WTC11 (cell line): ENCODE data around the gene MRPL41. TPM values are rescaled to one million over a fixed set of nuclear protein-coding genes. Genes with fewer than 3 reads are reported as not detected.

ENCODE experiments used
- ATAC-seq: fragments of 200-7000 bp; cut with Tn5 transposase; 2 replicates; pipeline ENCODE4 v1.10.0; 2021; ENCODE audit warnings: mild to moderate bottlenecking, moderate library complexity
- CTCF ChIA-PET: fragments of 300-600 bp; sonication (Branson Sonifier 250); formaldehyde crosslinking; loops from one replicate; lab custom pipeline; 2021; ENCODE audit warnings: antibody characterized with exemption; lab: Charles Lee
- POLR2A ChIA-PET: fragments of 350-600 bp; sonication (Branson Sonifier 250); formaldehyde crosslinking; loops from one replicate; lab custom pipeline; 2021; ENCODE audit warnings: antibody characterized with exemption; lab: Charles Lee
- DNase-seq: peaks from one replicate; pipeline ENCODE4 v3.0.0; 2021; ENCODE audit warnings: low spot score
- H3K27ac Mint-ChIP-seq: 2 replicates; pipeline ENCODE4 v1.8.0; 2021; ENCODE audit warnings: mixed read lengths
- H3K27me3 Mint-ChIP-seq: 2 replicates; pipeline ENCODE4 v1.8.0; 2021; ENCODE audit warnings: low read depth, mild to moderate bottlenecking, moderate library complexity, mixed read lengths
- H3K36me3 Mint-ChIP-seq: 2 replicates; pipeline ENCODE4 v1.8.0; 2021; ENCODE audit warnings: mixed read lengths
- H3K4me1 Mint-ChIP-seq: 2 replicates; pipeline ENCODE4 v1.8.0; 2022; ENCODE audit warnings: mixed read lengths
- H3K4me3 Mint-ChIP-seq: 2 replicates; pipeline ENCODE4 v1.8.0; 2021; ENCODE audit warnings: mild to moderate bottlenecking, moderate library complexity, mixed read lengths
- H3K9me3 Mint-ChIP-seq: 2 replicates; pipeline ENCODE4 v1.8.0; 2021; ENCODE audit warnings: mixed read lengths
- CBFB ChIP-seq: sonication (generic); formaldehyde crosslinking; IDR thresholded peaks from 2 replicates; pipeline ENCODE4 v1.8.1; 2022; ENCODE audit warnings: mild to moderate bottlenecking, low read depth, missing genetic modification reagents
- CREM ChIP-seq: sonication (generic); formaldehyde crosslinking; IDR thresholded peaks from 2 replicates; pipeline ENCODE4 v1.8.1; 2022; ENCODE audit warnings: mild to moderate bottlenecking, missing genetic modification reagents, moderate library complexity
- ETV6 ChIP-seq: sonication (generic); formaldehyde crosslinking; IDR thresholded peaks from 2 replicates; pipeline ENCODE4 v1.8.1; 2022; ENCODE audit warnings: mild to moderate bottlenecking, missing genetic modification reagents
- FOXP1 ChIP-seq: sonication (generic); formaldehyde crosslinking; IDR thresholded peaks from 2 replicates; pipeline ENCODE4 v1.8.0; 2022; ENCODE audit warnings: missing genetic modification reagents, mild to moderate bottlenecking, moderate library complexity, borderline replicate concordance
- HMGA2 ChIP-seq: fragments of 250-450 bp; sonication (Bioruptor Pico); IDR thresholded peaks from 2 replicates; pipeline ENCODE4 v1.4.0; 2021; ENCODE audit warnings: mild to moderate bottlenecking, moderate library complexity
- MXD4 ChIP-seq: fragments of 250-450 bp; sonication (Bioruptor Pico); IDR thresholded peaks from 2 replicates; pipeline ENCODE4 v1.8.0; 2021; ENCODE audit warnings: mild to moderate bottlenecking, moderate library complexity, borderline replicate concordance
- NFATC4 ChIP-seq: fragments of 250-450 bp; sonication (Bioruptor Pico); IDR thresholded peaks from 2 replicates; pipeline ENCODE4 v1.9.0; 2021; ENCODE audit warnings: mild to moderate bottlenecking
- TP53 ChIP-seq: sonication (generic); formaldehyde crosslinking; IDR thresholded peaks from 2 replicates; pipeline ENCODE4 v1.8.1; 2023; ENCODE audit warnings: mild to moderate bottlenecking, missing genetic modification reagents
- ZBTB21 ChIP-seq: sonication (generic); formaldehyde crosslinking; IDR thresholded peaks from 2 replicates; pipeline ENCODE4 v1.8.1; 2023; ENCODE audit warnings: mild to moderate bottlenecking, missing genetic modification reagents, borderline replicate concordance
- total RNA-seq: library from RNA; stranded (reverse); gene quantifications from 3 replicates; pipeline ENCODE4 v1.2.3, GENCODE V29; 2021
- TF ChIP-seq, protein P1 (sequence below): sonication (generic); formaldehyde crosslinking; IDR thresholded peaks from 2 replicates; pipeline ENCODE4 v1.8.1; 2022; ENCODE audit warnings: missing genetic modification reagents, borderline replicate concordance
- TF ChIP-seq, protein P2 (sequence below): fragments of 250-450 bp; sonication (Bioruptor Pico); conservative IDR thresholded peaks from 2 replicates; pipeline ENCODE4 v1.9.0; 2021; ENCODE audit warnings: mild to moderate bottlenecking
- TF ChIP-seq, protein P3 (sequence below): sonication (generic); formaldehyde crosslinking; IDR thresholded peaks from 2 replicates; pipeline ENCODE4 v1.8.1; 2022; ENCODE audit warnings: mild to moderate bottlenecking, moderate library complexity, missing genetic modification reagents
- TF ChIP-seq, protein P4 (sequence below): sonication (generic); formaldehyde crosslinking; conservative IDR thresholded peaks from 2 replicates; pipeline ENCODE4 v1.8.1; 2023; ENCODE audit warnings: mild to moderate bottlenecking, low read depth, missing genetic modification reagents, moderate library complexity
- TF ChIP-seq, protein P5 (sequence below): fragments of 250-450 bp; sonication (Bioruptor Pico); IDR thresholded peaks from 2 replicates; pipeline ENCODE4 v2.1.2; 2022; ENCODE audit warnings: mild to moderate bottlenecking, moderate library complexity

The MRPL41 gene
- total RNA-seq, 1 experiment from 2014 or later = 70.1 TPM

DNA sequence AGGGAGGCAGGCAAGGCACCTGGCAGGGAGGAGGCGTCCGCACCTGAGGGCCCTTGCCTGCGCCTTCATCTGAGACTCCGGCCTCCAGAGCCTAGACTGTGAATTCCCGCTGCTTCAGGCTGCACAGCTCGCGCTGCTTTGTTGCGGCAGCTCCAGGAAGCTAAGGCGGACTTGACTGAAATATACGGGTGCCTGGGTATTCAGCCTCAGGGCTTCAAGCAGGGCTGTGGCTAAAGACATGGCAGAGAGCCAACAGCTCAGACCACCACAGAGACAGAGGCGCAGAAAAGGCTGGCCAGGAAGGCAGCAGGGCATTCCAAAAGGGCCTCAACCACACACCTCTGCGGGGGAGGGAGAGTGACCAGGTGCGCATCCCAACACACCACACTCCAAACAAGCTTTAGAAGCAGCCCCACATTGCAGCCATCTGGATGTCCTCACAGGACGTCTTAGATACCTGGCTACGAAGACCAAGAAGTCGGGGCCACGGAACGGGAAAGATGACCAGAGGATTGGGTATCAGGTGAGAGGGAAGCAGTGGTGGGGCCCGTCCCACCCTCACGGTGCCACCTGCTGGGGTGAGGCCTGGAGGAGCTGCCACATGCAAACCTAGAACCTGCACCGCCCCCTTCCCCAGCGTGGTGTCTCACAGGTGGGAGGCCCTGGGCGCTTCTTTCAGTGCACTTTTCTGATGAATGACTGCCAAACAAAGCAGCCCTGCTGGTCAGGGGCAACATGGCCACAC lies 28.7 kb downstream of the MRPL41 start:
- Mint-ChIP-seq H3K36me3 (peaks cover 21% of the 10 kb centered on the region), H3K4me3 (no peak overlapping the region), H3K4me1 (peaks cover 28% of the 10 kb centered on the region), H3K27ac (peak overlapping the region; percentile 68), H3K27me3 (no peaks in the 10 kb centered on the region), H3K9me3 (no peaks in the 10 kb centered on the region)
- TF ChIP-seq MXD4 (CRISPR knock-in tag) = no peak
- TF ChIP-seq, protein P1, sequence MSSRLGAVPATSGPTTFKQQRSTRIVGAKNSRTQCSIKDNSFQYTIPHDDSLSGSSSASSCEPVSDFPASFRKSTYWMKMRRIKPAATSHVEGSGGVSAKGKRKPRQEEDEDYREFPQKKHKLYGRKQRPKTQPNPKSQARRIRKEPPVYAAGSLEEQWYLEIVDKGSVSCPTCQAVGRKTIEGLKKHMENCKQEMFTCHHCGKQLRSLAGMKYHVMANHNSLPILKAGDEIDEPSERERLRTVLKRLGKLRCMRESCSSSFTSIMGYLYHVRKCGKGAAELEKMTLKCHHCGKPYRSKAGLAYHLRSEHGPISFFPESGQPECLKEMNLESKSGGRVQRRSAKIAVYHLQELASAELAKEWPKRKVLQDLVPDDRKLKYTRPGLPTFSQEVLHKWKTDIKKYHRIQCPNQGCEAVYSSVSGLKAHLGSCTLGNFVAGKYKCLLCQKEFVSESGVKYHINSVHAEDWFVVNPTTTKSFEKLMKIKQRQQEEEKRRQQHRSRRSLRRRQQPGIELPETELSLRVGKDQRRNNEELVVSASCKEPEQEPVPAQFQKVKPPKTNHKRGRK = no peak
- ATAC-seq (no peak), DNase-seq (no peak)
- POLR2A ChIA-PET = interaction anchor here (0.7 to 1.9 kb wide), 3 partner anchors 9 to 85 kb away, joined by 3 to 7 read pairs (median 4); no protein-coding TSS in a partner anchor
- CTCF ChIA-PET = interaction anchor here (1.1 to 4.2 kb wide), 6 partner anchors 11 to 95 kb away, joined by 3 to 51 read pairs (median 8); partner anchors contain the start of genes MRPL41 and ZMYND19

- no peak for ATAC-seq
- TF ChIP-seq HMGA2 (CRISPR knock-in tag) (no peak), CREM (no peak), NFATC4 (CRISPR knock-in tag) (no peak), CBFB (no peak), TP53 (CRISPR knock-in tag) (no peak), ETV6 (CRISPR knock-in tag) (no peak), FOXP1 (CRISPR knock-in tag) (no peak), ZBTB21 (CRISPR knock-in tag) (no peak)
- TF ChIP-seq, protein P2, sequence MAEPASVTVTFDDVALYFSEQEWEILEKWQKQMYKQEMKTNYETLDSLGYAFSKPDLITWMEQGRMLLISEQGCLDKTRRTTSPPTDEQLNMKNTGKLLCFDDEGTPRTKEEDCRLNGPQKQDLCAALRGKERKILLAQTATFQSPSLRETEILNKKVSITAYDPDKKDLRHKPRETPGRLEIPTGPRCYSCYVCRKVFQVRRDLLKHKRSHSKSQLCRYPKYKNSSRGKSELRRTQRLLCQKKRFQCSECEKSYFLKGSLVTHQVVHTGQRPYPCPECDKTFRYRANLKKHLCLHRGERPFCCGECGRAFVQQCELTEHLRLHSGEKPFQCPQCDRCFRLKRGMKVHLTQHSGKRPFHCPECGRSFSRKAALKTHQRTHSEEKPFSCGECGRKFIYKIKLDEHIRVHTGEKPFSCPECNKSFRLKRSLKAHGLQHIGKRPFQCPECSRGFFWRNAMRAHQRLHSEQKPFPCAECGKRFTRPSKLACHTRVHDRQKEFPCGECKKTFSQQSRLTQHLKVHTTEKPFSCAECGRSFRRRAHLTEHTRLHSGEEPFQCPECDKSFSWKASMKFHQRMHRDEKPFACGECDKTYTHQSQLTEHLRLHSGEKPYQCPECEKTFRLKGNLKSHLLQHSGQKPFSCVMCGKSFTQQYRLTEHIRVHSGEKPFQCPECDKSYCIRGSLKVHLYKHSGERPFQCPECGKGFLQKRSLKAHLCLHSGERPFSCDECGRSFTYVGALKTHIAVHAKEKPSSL (CRISPR knock-in tag) = no peak
- TF ChIP-seq, protein P3, sequence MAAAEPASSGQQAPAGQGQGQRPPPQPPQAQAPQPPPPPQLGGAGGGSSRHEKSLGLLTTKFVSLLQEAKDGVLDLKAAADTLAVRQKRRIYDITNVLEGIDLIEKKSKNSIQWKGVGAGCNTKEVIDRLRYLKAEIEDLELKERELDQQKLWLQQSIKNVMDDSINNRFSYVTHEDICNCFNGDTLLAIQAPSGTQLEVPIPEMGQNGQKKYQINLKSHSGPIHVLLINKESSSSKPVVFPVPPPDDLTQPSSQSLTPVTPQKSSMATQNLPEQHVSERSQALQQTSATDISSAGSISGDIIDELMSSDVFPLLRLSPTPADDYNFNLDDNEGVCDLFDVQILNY = no peak
- TF ChIP-seq, protein P4, sequence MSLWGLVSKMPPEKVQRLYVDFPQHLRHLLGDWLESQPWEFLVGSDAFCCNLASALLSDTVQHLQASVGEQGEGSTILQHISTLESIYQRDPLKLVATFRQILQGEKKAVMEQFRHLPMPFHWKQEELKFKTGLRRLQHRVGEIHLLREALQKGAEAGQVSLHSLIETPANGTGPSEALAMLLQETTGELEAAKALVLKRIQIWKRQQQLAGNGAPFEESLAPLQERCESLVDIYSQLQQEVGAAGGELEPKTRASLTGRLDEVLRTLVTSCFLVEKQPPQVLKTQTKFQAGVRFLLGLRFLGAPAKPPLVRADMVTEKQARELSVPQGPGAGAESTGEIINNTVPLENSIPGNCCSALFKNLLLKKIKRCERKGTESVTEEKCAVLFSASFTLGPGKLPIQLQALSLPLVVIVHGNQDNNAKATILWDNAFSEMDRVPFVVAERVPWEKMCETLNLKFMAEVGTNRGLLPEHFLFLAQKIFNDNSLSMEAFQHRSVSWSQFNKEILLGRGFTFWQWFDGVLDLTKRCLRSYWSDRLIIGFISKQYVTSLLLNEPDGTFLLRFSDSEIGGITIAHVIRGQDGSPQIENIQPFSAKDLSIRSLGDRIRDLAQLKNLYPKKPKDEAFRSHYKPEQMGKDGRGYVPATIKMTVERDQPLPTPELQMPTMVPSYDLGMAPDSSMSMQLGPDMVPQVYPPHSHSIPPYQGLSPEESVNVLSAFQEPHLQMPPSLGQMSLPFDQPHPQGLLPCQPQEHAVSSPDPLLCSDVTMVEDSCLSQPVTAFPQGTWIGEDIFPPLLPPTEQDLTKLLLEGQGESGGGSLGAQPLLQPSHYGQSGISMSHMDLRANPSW (CRISPR knock-in tag) = no peak
- TF ChIP-seq, protein P5, sequence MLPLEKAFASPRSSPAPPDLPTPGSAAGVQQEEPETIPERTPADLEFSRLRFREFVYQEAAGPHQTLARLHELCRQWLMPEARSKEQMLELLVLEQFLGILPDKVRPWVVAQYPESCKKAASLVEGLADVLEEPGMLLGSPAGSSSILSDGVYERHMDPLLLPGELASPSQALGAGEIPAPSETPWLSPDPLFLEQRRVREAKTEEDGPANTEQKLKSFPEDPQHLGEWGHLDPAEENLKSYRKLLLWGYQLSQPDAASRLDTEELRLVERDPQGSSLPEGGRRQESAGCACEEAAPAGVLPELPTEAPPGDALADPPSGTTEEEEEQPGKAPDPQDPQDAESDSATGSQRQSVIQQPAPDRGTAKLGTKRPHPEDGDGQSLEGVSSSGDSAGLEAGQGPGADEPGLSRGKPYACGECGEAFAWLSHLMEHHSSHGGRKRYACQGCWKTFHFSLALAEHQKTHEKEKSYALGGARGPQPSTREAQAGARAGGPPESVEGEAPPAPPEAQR (CRISPR knock-in tag) = no peak
- TF ChIP-seq, all 79 proteins: peak for 0
- H3K4me1 Mint-ChIP-seq = peaks cover 28% of the 10 kb centered on the region
- H3K36me3 Mint-ChIP-seq = peaks cover 21% of the 10 kb centered on the region
- no peaks in the 10 kb centered on the region for H3K9me3 Mint-ChIP-seq
- H3K27ac Mint-ChIP-seq = no peak overlapping the region
- CTCF ChIA-PET = interaction anchor here (0.7 to 4.2 kb wide), 7 partner anchors 10 to 123 kb away, joined by 3 to 51 read pairs (median 4); partner anchors contain the start of genes ARRDC1, EHMT1 and ZMYND19
- no peaks in the 10 kb centered on the region for H3K27me3 Mint-ChIP-seq
- no peak overlapping the region for H3K4me3 Mint-ChIP-seq
- POLR2A ChIA-PET = interaction anchor here (1.9 kb wide), 1 partner anchor 8 kb away, joined by 7 read pairs; no protein-coding TSS in a partner anchor
- no peak for DNase-seq
Observed at GRCh38 chr9:137580954-137581322, 29.3 kb downstream of the MRPL41 start.
